A204.1 (cell line): ENCODE data around the gene HEXIM2.
A peak's percentile ranks its signal among the peaks of the same experiment; 100 is the strongest.
"Not testable (repeated sequence)": the region's sequence is repeated elsewhere in the genome, so short reads cannot be mapped to it uniquely, and the experiment has no call there.

Experiments used
- FAIRE-seq: peaks from 2 replicates; lab custom pipeline; 2012; peaks lifted over from hg19 to GRCh38; lab: Jason Lieb, UNC

The HEXIM2 gene

DNA sequence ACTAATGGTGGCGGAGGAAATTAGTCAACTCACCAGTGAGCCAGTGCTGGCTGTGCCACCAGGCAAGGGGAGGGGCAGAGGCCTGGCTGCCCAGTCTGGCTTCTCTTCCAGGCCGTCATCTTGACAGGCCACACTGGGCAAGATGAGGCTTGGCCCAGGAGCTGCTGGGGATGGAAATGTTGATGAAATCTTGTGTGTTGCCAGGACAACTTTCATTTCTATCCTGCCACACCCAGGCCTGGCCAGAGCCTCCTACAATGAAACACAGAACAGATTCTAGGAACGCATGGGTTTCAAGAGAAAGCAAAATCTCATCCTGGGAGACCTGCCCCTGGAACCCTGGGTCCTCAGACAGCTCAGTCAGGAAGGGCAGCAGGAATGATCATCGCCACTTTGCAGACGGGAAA lies 9.3 kb downstream of the HEXIM2 start:
- FAIRE-seq = peak; percentile 73

- FAIRE-seq = no peak
Observed at GRCh38 chr17:45171338-45172231, 9.9 kb downstream of the HEXIM2 start.

DNA sequence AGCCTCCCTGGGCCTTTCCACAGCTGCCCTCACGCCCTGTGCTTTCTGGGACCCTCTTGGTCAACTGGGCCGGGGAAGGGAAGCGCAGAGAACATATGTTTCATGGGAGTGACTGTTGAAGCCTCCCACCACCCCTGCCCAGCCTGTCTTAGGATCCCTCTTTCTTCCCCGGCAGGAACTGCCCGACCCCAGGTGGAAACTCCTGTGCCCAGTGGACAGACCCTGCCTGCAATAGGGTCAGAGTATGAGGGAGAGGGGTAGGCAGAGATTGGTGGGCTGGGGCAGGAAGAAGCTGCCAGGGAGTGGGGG lies 10.5 kb downstream of the HEXIM2 start:
- FAIRE-seq = no peak

- peak; percentile 9 for FAIRE-seq
Observed at GRCh38 chr17:45172541-45173286, 11.0 kb downstream of the HEXIM2 start.

GRCh38 chr17:45175759-45176115 lies 14.1 kb downstream of the HEXIM2 start:
- FAIRE-seq = no peak

- FAIRE-seq = no peak
Observed at GRCh38 chr17:45177563-45177962, 15.9 kb downstream of the HEXIM2 start.

DNA sequence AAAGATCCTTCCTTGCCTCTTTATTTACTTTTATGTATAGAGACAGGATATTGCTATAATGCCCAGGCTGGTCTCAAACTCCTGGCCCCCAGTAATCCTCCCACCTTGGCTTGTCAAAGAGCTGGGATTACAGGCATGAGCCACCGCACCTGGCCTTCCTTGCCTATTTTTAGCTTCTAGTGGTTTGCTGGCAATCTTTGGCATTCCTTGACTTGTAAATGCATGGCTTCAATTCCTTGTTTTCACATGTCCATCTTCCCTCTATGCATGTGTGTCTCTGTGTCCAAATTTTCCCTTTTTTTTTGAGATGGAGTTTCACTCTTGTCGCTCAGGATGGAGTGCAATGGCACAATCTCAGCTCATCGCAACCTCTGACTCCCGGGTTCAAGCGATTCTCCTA lies 22.5 kb downstream of the HEXIM2 start:
- no peak for FAIRE-seq

GRCh38 chr17:45186801-45187354 lies 25.2 kb downstream of the HEXIM2 start:
- no peak for FAIRE-seq

GRCh38 chr17:45189009-45189408 lies 27.3 kb downstream of the HEXIM2 start:
- FAIRE-seq = no peak

GRCh38 chr17:45190503-45191255 lies 29.0 kb downstream of the HEXIM2 start:
- no peak for FAIRE-seq

DNA sequence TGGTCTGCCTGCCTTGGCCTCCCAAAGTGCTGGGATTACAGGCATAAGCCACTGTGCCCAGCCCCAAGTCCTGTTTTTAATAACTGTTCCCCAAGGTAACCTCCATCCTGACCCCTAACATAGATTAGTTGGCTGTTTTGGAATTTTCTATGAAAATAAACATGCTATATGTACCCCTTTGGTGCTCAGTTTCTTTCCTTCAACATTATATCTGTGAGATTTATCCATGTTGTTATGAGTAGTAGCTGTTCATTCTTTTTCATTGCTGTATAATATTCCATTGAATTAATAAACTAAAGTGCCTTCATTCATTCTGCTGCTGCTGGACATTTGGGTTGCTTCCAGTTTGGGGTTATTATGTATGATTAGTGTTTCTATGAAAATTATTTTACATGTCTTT lies 33.7 kb downstream of the HEXIM2 start:
- FAIRE-seq = no peak

GRCh38 chr17:45197108-45197507 lies 35.4 kb downstream of the HEXIM2 start:
- FAIRE-seq = no peak

- FAIRE-seq = peak; percentile 27
Observed at GRCh38 chr17:45197555-45198334, 36.1 kb downstream of the HEXIM2 start.

- no peak for FAIRE-seq
Observed at GRCh38 chr17:45200701-45201100, 39.0 kb downstream of the HEXIM2 start.

GRCh38 chr17:45201457-45201856 lies 39.8 kb downstream of the HEXIM2 start:
- no peak for FAIRE-seq

GRCh38 chr17:45201880-45202279 lies 40.2 kb downstream of the HEXIM2 start:
- not testable (repeated sequence) for FAIRE-seq

DNA sequence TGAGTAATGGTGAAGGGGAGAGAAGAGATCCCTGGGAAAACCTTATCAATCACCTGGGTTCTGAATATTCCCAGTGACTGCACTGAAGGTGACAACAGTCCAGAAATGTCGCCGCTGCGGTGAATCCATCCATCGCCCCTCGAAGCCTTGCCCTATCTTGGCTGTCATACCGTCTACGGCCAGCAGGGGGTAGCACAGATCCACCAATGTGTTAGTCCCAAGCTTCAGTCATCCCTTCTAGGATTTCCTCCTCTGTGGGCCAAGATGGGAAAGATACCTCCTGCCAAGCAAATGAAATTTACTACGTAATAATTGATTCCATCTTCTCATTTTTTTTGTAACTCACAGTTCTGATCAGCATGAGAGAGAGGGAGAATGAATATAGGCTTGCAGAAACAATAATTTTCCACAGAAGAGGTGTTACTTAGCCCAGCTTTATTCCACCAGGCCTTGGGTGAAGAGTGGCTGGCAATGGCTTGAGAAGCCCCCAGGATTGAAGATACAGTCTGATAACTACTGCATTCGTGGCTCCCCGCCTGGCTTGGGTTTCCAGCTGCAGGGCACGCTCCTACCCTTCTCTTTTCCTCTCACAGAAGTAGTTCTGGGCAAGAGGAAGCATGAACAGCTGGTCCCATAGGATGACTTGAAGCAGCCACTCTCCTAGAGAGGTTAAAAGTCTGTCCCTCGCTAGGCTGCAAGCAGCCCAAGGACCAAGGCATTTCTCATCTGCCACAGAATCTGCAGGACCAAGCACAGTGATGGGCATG lies 57.4 kb downstream of the HEXIM2 start:
- FAIRE-seq = peak; percentile 94
